ENCODE measurements around the gene HDGFL2.

The HDGFL2 gene

GRCh38 chr19:4471403-4472173 is 509 bp upstream of the HDGFL2 start:
- DNase-seq (peak; percentile 95 to 97 (median 96)), ATAC-seq (replicated peaks) (peak; percentile 82)
- Mint-ChIP-seq H3K4me3 (no peak overlapping the region), H3K4me1 (ENCODE audit: low read depth in 2 of 2) (peaks cover 19 to 21% of the 10 kb centered on the region in 2 donors), H3K9me3 (no peaks in the 10 kb centered on the region), H3K36me3 (ENCODE audit: insufficient read depth) (no peaks in the 10 kb centered on the region), H3K27ac (no peak overlapping the region), H3K27me3 (no peaks in the 10 kb centered on the region)

- no peaks in the 10 kb centered on the region for H3K27me3 Mint-ChIP-seq
- peaks cover 19 to 21% of the 10 kb centered on the region in 2 donors for H3K4me1 Mint-ChIP-seq (ENCODE audit: low read depth in 2 of 2)
- H3K4me3 Mint-ChIP-seq: peak overlapping the region in 1 of 2 donors; percentile 72
- peaks cover 10% of the 10 kb centered on the region for H3K36me3 Mint-ChIP-seq (ENCODE audit: insufficient read depth)
- H3K9me3 Mint-ChIP-seq: no peaks in the 10 kb centered on the region
- DNase-seq (no peak), ATAC-seq (replicated peaks) (no peak)
- H3K27ac Mint-ChIP-seq: peak overlapping the region; percentile 81 to 82
Observed at GRCh38 chr19:4473011-4473762, 1.1 kb downstream of the HDGFL2 start.

- Mint-ChIP-seq H3K27ac (peak overlapping the region; percentile 81 to 82), H3K9me3 (no peaks in the 10 kb centered on the region), H3K4me1 (ENCODE audit: low read depth in 2 of 2) (peaks cover 19 to 21% of the 10 kb centered on the region in 2 donors), H3K4me3 (peak overlapping the region in 1 of 2 donors; percentile 72), H3K36me3 (ENCODE audit: insufficient read depth) (peaks cover 17% of the 10 kb centered on the region), H3K27me3 (no peaks in the 10 kb centered on the region)
- no peak for DNase-seq
- no peak for ATAC-seq (replicated peaks)
Observed at GRCh38 chr19:4473763-4474513, 1.8 kb downstream of the HDGFL2 start.

GRCh38 chr19:4474514-4475022 is 2.5 kb downstream of the HDGFL2 start:
- Mint-ChIP-seq H3K27ac (peak overlapping the region in 1 of 2 donors; percentile 20), H3K9me3 (no peaks in the 10 kb centered on the region), H3K4me3 (peak overlapping the region in 1 of 2 donors; percentile 72), H3K36me3 (ENCODE audit: insufficient read depth) (peaks cover 20% of the 10 kb centered on the region), H3K27me3 (no peaks in the 10 kb centered on the region), H3K4me1 (ENCODE audit: low read depth in 2 of 2) (peaks cover 19 to 21% of the 10 kb centered on the region in 2 donors)
- ATAC-seq (replicated peaks) (no peak), DNase-seq (no peak)

GRCh38 chr19:4477034-4477801 is 5.1 kb downstream of the HDGFL2 start:
- no peak overlapping the region for H3K27ac Mint-ChIP-seq
- H3K36me3 Mint-ChIP-seq (ENCODE audit: insufficient read depth): peaks cover 29% of the 10 kb centered on the region
- DNase-seq (no peak), ATAC-seq (replicated peaks) (no peak)
- no peaks in the 10 kb centered on the region for H3K9me3 Mint-ChIP-seq
- H3K4me1 Mint-ChIP-seq (ENCODE audit: low read depth in 2 of 2): peaks cover 15 to 16% of the 10 kb centered on the region in 2 donors
- H3K4me3 Mint-ChIP-seq: no peak overlapping the region
- no peaks in the 10 kb centered on the region for H3K27me3 Mint-ChIP-seq

GRCh38 chr19:4482721-4483364 is 10.7 kb downstream of the HDGFL2 start:
- H3K36me3 Mint-ChIP-seq (ENCODE audit: insufficient read depth): peaks cover 36% of the 10 kb centered on the region
- no peak overlapping the region for H3K27ac Mint-ChIP-seq
- no peak for ATAC-seq (replicated peaks)
- H3K27me3 Mint-ChIP-seq: no peaks in the 10 kb centered on the region
- no peaks in the 10 kb centered on the region for H3K9me3 Mint-ChIP-seq
- DNase-seq: no peak
- peaks cover 0 to 4% of the 10 kb centered on the region in 2 donors for H3K4me1 Mint-ChIP-seq (ENCODE audit: low read depth in 2 of 2)
- H3K4me3 Mint-ChIP-seq: no peak overlapping the region

- Mint-ChIP-seq H3K36me3 (ENCODE audit: insufficient read depth) (peaks cover 32% of the 10 kb centered on the region), H3K27ac (no peak overlapping the region)
- no peak for DNase-seq
Observed at GRCh38 chr19:4483385-4483784, 11.3 kb downstream of the HDGFL2 start.

GRCh38 chr19:4487572-4487971 is 15.5 kb downstream of the HDGFL2 start:
- Mint-ChIP-seq H3K36me3 (ENCODE audit: insufficient read depth) (peaks cover 37% of the 10 kb centered on the region), H3K27me3 (no peaks in the 10 kb centered on the region), H3K9me3 (no peaks in the 10 kb centered on the region), H3K27ac (no peak overlapping the region), H3K4me3 (no peak overlapping the region), H3K4me1 (ENCODE audit: low read depth in 2 of 2) (peaks cover 0 to 4% of the 10 kb centered on the region in 2 donors)
- DNase-seq (no peak), ATAC-seq (replicated peaks) (no peak)

More at GRCh38 chr19:4483385-4483784, 11.3 kb downstream of the HDGFL2 start:
- Mint-ChIP-seq H3K9me3 (no peaks in the 10 kb centered on the region), H3K4me3 (no peak overlapping the region), H3K27me3 (no peaks in the 10 kb centered on the region), H3K4me1 (ENCODE audit: low read depth in 2 of 2) (peaks cover 0 to 4% of the 10 kb centered on the region in 2 donors)
- no peak for ATAC-seq (replicated peaks)

- Mint-ChIP-seq H3K4me1 (ENCODE audit: low read depth in 2 of 2) (peaks cover 0 to 4% of the 10 kb centered on the region in 2 donors), H3K4me3 (no peak overlapping the region), H3K27me3 (no peaks in the 10 kb centered on the region), H3K36me3 (ENCODE audit: insufficient read depth) (peaks cover 35% of the 10 kb centered on the region), H3K9me3 (no peaks in the 10 kb centered on the region), H3K27ac (no peak overlapping the region)
- DNase-seq: no peak
- no peak for ATAC-seq (replicated peaks)
Observed at GRCh38 chr19:4488496-4488895, 16.4 kb downstream of the HDGFL2 start.

- no peaks in the 10 kb centered on the region for H3K9me3 Mint-ChIP-seq
- H3K36me3 Mint-ChIP-seq (ENCODE audit: insufficient read depth): peaks cover 42% of the 10 kb centered on the region
- H3K27ac Mint-ChIP-seq: no peak overlapping the region
- DNase-seq (no peak), ATAC-seq (replicated peaks) (no peak)
- H3K4me3 Mint-ChIP-seq: no peak overlapping the region
- peaks cover 0 to 4% of the 10 kb centered on the region in 2 donors for H3K4me1 Mint-ChIP-seq (ENCODE audit: low read depth in 2 of 2)
- H3K27me3 Mint-ChIP-seq: no peaks in the 10 kb centered on the region
Observed at GRCh38 chr19:4491446-4491845, 19.3 kb downstream of the HDGFL2 start.

- peaks cover 44% of the 10 kb centered on the region for H3K36me3 Mint-ChIP-seq (ENCODE audit: insufficient read depth)
- DNase-seq (no peak), ATAC-seq (replicated peaks) (no peak)
- H3K4me1 Mint-ChIP-seq (ENCODE audit: low read depth in 2 of 2): no peaks in the 10 kb centered on the region
- no peak overlapping the region for H3K4me3 Mint-ChIP-seq
- H3K27ac Mint-ChIP-seq: no peak overlapping the region
- H3K27me3 Mint-ChIP-seq: no peaks in the 10 kb centered on the region
- no peaks in the 10 kb centered on the region for H3K9me3 Mint-ChIP-seq
Observed at GRCh38 chr19:4492337-4493103, 20.4 kb downstream of the HDGFL2 start.
